Measurements from ENCODE around the gene CARS1. TPM values are rescaled to one million over a fixed set of nuclear protein-coding genes. Genes with fewer than 3 reads are reported as not detected.

Gene CARS1
- polyA plus RNA-seq, 1 of the 3 experiments (the other 2 are of a cell fraction), result 52.1 TPM

- TF ChIP-seq MXI1 (IDR thresholded peaks at IDR 0.05; ENCODE audit: low read depth, low read length) (no peak), GATA2 (CRISPR knock-in tag; IDR thresholded peaks at IDR 0.05) (no peak)
These were observed 35.4 kb upstream of the CARS1 start (continued) for GRCh38 chr11:3092603-3093141.

GRCh38 chr11:3091846-3092602 is 34.8 kb upstream of the CARS1 start:
- CTCF ChIA-PET, result interaction anchor here (0.6 to 13.1 kb wide), 92 partner anchors 8 to 560 kb away, joined by 3 to 403 read pairs (median 6); partner anchors contain the start of genes CARS1, MRGPRE, NAP1L4 and OSBPL5
- peaks cover 0 to 2% of the 10 kb centered on the region in 2 experiments for H3K36me3 ChIP-seq (replicated peaks in 1 of 2; ENCODE audit: control insufficient read depth in 1 of 2, insufficient read depth in 2 of 2, low read length in 1 of 2)

More at GRCh38 chr11:3091846-3092602, 34.8 kb upstream of the CARS1 start:
- peak; percentile 93 for DNase-seq
- Histone ChIP-seq H4K20me1 (ENCODE audit: insufficient read depth) (0 out of 2 replicates have a peak, but pooled peaks cover 5% of the 10 kb centered on the region), H3K4me1 (ENCODE audit: control insufficient read depth in 1 of 2, insufficient read depth in 2 of 2, low read depth in 1 of 2, low read length in 1 of 2) (peaks cover 0 to 9% of the 10 kb centered on the region in 2 experiments; a peak in 2 of 4 replicates), H3K4me2 (no peak overlapping the region), H3K9ac (no peak overlapping the region), H2AFZ (ENCODE audit: low read depth) (no peak overlapping the region), H3K27me3 (ENCODE audit: insufficient read depth) (no peaks in the 10 kb centered on the region), H3F3A (replicated peaks; ENCODE audit: insufficient read depth) (peaks cover 13% of the 10 kb centered on the region), H3K27ac (ENCODE audit: low read depth in 2 of 2, low read length in 1 of 2) (no peak overlapping the region), H3K9me3 (no peaks in the 10 kb centered on the region), H3K4me3 (ENCODE audit: low read depth in 2 of 2, low read length in 1 of 2) (no peak overlapping the region; a peak in 1 of 4 replicates), H3K79me2 (ENCODE audit: insufficient read depth) (no peaks in the 10 kb centered on the region), H3K9me2 (no peaks in the 10 kb centered on the region)
- 52% methylated on average over 8 of the region's 27 CpGs for WGBS (ENCODE audit: low lambda C conversion rate)
- no peak for TF ChIP-seq GATA2 (CRISPR knock-in tag; IDR thresholded peaks at IDR 0.05)
- TF ChIP-seq CTCF (IDR thresholded peaks at IDR 0.05), result peak; percentile 95
- TF ChIP-seq REST (IDR thresholded peaks at IDR 0.05; ENCODE audit: low read depth, low read length), result no peak
- no peak for TF ChIP-seq FOXM1 (IDR thresholded peaks at IDR 0.05; ENCODE audit: low read depth)
- TF ChIP-seq RAD21 (IDR thresholded peaks at IDR 0.05; ENCODE audit: low read length), result peak; percentile 84
- peak; percentile 95 for TF ChIP-seq SMC3 (IDR thresholded peaks at IDR 0.05; ENCODE audit: low read depth, low read length)
- POLR2A ChIA-PET, result interaction anchor here (0.5 to 1.4 kb wide), 3 partner anchors 35 to 125 kb away, joined by 3 to 7 read pairs (median 5); partner anchors contain the start of gene CARS1
